GM18511 (cell line): ENCODE results near the gene SKIC2.

Source experiments
- ATAC-seq: cut with Tn5 transposase; IDR thresholded peaks from one replicate; pipeline ENCODE4 v1.9.1; 2021; ENCODE audit warnings: mild to moderate bottlenecking, moderate library complexity; ENCODE audit not compliant: unreplicated experiment

Gene SKIC2

DNA sequence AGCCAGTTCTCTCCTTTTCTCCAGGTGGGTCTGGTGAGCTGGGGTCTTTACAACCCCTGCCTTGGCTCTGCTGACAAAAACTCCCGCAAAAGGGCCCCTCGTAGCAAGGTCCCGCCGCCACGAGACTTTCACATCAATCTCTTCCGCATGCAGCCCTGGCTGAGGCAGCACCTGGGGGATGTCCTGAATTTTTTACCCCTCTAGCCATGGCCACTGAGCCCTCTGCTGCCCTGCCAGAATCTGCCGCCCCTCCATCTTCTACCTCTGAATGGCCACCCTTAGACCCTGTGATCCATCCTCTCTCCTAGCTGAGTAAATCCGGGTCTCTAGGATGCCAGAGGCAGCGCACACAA, 13.8 kb upstream of the SKIC2 start:
- no peak for ATAC-seq

- ATAC-seq = no peak
Observed at GRCh38 chr6:31945507-31946369, 13.2 kb upstream of the SKIC2 start, which contains the start of gene CFB. Gene CFB, plus strand, starts transcription at chr6:31946095. Its CDS starts 127 bp downstream, at chr6:31946222.

- no peak for ATAC-seq
Observed at GRCh38 chr6:31946370-31946885, 12.5 kb upstream of the SKIC2 start.

- ATAC-seq = no peak
Observed at GRCh38 chr6:31947070-31947675, 11.8 kb upstream of the SKIC2 start.

- no peak for ATAC-seq
Observed at GRCh38 chr6:31947864-31948263, 11.1 kb upstream of the SKIC2 start.

DNA sequence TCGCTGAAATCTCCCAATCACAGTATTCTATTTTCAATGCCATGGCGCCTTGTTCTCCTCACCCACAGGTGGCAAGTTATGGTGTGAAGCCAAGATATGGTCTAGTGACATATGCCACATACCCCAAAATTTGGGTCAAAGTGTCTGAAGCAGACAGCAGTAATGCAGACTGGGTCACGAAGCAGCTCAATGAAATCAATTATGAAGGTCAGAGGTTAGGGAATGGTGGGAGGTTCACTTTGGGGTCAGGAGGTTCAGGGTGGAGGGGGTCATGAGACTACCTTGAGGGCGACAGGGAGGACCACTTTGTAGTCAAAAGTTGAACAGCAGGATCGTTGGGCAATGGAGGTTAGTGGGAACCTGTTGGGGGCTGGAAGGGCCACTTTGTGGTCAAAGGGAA, 10.7 kb upstream of the SKIC2 start:
- no peak for ATAC-seq

DNA sequence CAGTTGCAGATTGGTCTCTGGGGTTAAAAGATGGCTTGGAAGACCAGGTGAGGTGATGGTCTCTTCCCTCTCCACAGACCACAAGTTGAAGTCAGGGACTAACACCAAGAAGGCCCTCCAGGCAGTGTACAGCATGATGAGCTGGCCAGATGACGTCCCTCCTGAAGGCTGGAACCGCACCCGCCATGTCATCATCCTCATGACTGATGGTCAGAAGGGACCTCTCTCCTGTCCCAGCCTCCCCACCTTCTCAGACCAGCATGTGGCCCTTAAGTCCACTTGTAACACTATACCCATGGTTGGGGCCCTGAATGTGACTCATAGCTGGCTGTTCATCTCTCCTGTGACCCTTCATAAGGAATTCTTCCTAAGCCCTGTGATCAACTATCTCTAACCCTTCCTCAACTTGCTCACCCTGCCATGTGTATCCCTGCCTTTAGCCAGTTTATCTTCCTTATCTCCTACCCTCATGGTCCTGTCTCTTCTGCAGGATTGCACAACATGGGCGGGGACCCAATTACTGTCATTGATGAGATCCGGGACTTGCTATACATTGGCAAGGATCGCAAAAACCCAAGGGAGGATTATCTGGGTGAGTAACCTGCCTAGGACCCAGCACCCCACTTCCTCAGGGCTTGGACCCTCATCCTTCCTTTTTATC, 10.1 kb upstream of the SKIC2 start:
- no peak for ATAC-seq

GRCh38 chr6:31949926-31950548, 8.9 kb upstream of the SKIC2 start:
- no peak for ATAC-seq

GRCh38 chr6:31952140-31952805, 6.7 kb upstream of the SKIC2 start:
- no peak for ATAC-seq

- ATAC-seq = no peak
Observed at GRCh38 chr6:31952890-31953289, 6.1 kb upstream of the SKIC2 start.

DNA sequence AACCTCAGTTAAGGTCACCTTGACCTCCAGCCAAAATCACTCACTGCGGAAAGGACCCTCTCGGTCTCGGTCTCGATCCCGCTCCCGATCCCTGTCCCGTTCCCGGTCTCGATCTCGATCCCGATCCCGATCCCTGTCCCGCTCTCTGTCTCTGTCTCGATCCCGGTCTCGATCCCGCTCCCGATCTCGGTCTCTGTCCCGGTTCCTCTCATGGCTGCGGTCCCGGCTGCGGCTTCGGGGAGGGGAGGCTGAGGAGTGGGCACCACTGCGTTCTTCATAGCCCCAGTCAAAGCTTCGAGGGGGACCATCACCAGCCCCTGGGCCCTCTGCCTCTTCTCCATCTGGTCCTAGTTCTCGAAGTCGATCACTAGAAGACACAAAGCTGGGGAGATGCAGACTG, 4.5 kb upstream of the SKIC2 start:
- no peak for ATAC-seq

GRCh38 chr6:31956796-31957195, 2.2 kb upstream of the SKIC2 start:
- ATAC-seq = no peak

DNA sequence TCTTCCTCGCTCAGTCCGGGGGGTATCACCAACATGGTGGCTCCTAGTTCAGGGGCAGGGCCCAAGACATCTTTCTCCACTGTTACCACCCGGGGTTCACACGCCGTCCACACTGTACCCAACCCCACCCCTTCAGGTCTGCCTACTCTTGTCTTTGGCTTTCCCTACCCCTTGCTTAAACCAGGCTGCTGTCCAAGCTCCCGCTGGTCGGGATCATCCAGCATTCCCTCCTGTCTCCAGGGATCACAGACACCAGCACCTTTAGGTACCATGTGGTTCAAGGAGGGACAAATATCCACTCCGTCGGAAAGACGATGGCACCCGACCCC, 599 bp upstream of the SKIC2 start:
- ATAC-seq = no peak

GRCh38 chr6:31961616-31962015, 2.6 kb downstream of the SKIC2 start:
- no peak for ATAC-seq

- ATAC-seq = no peak
Observed at GRCh38 chr6:31963921-31964320, 4.9 kb downstream of the SKIC2 start.

DNA sequence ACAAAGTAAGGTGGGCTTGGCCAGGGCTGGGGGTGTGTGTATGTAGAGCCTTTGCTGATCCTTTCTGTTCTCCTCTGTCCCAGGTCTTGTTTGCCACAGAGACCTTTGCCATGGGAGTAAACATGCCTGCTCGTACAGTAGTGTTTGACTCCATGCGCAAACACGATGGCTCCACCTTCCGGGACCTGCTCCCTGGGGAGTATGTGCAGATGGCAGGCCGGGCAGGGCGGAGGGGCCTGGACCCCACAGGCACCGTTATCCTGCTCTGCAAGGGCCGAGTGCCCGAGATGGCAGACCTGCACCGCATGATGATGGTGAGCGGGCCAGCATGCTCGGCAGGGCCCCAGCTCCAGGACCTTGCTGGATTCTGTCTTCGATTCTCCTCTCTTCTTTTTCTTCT, 6.7 kb downstream of the SKIC2 start:
- ATAC-seq = no peak

DNA sequence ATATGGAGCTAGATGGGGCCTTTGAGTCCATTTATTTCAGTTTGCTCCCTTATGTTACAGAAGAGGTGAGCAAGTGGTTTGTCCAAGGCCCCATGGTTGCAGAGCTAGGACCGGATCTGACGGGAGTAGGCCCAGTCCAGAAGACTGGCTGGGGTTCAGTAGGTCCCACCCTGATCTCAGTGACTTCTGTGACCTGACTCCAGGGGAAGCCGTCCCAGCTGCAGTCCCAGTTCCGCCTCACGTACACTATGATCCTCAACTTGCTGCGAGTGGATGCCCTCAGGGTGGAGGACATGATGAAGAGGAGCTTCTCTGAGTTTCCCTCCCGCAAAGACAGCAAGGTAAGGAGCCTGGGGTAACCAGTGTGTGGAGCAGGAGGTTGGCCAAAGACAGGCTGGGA, 7.5 kb downstream of the SKIC2 start:
- no peak for ATAC-seq

- no peak for ATAC-seq
Observed at GRCh38 chr6:31966997-31967925, 8.3 kb downstream of the SKIC2 start.

DNA sequence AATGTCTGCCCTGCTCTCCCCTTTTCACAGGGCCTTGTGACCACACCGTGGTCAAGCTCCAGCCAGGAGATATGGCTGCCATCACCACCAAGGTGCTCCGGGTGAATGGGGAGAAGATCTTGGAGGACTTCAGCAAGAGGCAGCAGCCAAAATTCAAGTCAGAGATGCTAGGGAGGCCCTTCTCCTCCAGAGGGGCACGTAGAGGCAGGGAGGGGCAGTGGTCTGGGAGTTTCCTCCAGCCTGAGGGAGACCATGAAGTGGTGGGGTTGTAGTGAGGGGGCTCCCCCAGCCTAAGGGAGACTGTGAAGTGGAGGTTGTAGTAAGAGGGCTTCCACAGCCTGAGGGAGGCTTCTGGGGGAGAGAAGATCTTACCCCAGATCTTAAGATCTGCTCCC, 8.9 kb downstream of the SKIC2 start:
- ATAC-seq = no peak

DNA sequence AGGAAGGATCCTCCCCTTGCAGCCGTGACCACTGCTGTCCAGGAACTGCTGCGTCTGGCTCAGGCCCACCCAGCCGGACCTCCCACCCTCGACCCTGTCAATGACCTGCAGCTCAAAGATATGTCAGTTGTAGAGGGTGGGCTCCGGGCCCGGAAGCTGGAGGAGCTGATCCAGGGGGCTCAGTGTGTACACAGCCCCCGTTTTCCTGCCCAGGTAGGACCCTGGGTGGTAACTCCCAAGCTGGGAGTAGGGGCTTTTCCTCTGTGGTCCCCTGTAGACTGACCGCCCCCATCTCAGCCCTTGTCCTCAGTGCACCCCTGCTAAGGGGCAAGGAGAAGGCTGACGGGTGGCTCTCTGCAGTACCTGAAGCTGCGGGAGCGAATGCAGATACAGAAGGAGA, 9.4 kb downstream of the SKIC2 start:
- no peak for ATAC-seq
